Ovary (tissue), 9 donors: Measurements from ENCODE around the gene GCNT2. TPM values are rescaled to one million over a fixed set of nuclear protein-coding genes. Genes with fewer than 3 reads are reported as not detected.

Experiments used
- DNase-seq, 5 donors: peaks; one replicate each; pipeline ENCODE4 v3.0.0-alpha.2; 2019 to 2020
- H3K27ac ChIP-seq, 2 donors: fragments of 200-600 bp; one replicate each; pipeline versions ENCODE4 v1.5.1 to v1.8.0; 2019 to 2022
- H3K27me3 ChIP-seq: fragments of 200-600 bp; one replicate; pipeline ENCODE4 v1.8.0; 2022
- H3K36me3 ChIP-seq: fragments of 200-600 bp; sonication (generic); one replicate; pipeline ENCODE4 v1.5.1; 2019
- H3K4me1 ChIP-seq: one replicate; pipeline ENCODE4 v1.8.1; 2013; ENCODE audit warnings: mild to moderate bottlenecking, moderate library complexity; ENCODE audit not compliant: insufficient read depth
- H3K4me3 ChIP-seq: fragments of 200-600 bp; sonication (generic); one replicate; pipeline ENCODE4 v1.5.1; 2017
- H3K9me3 ChIP-seq, 2 donors: fragments of 200-600 bp in 1 of 2; sonication (generic) in 1 of 2; one replicate each; pipeline versions ENCODE4 v1.5.1 to v1.8.1; 2013 to 2019; ENCODE audit warnings: mild to moderate bottlenecking in 1 of 2, moderate library complexity in 1 of 2
- EP300 ChIP-seq: sonication (generic); formaldehyde crosslinking; IDR thresholded peaks from one replicate; pipeline ENCODE4 v1.6.1; 2017; ENCODE audit warnings: antibody characterized with exemption
- POLR2A ChIP-seq: fragments of 450-650 bp; IDR thresholded peaks from one replicate; pipeline ENCODE4 v1.6.1; 2017; ENCODE audit warnings: antibody characterized with exemption, mild to moderate bottlenecking, moderate library complexity
- WGBS, 3 donors: extraction: QIAGEN DNeasy Blood & Tissue Kit in 1 of 3; methylation state at CpG; one replicate each; pipeline versions ENCODE4 v1.1.5 to v1.1.7; 2013 to 2017; 5-methylcytosine and 5-hydroxymethylcytosine counted together
- intact Hi-C, 4 donors: fragments of 100-400 bp; cut with DNase I; formaldehyde crosslinking; loops; one replicate each; pipeline versions ENCODE4 v1.11.0 to v1.15.1; 2022 to 2023
- polyA plus RNA-seq, 2 donors: library from polyadenylated mRNA; stranded (reverse); fragments of 200-250 nt in 1 of 2; fragments of 350-450 nt in 1 of 2; fragmentation: Illumina TruSeq in 1 of 2; extraction: RNeasy Lipid Tissue Mini Kit (QIAGEN cat#74804) in 1 of 2; gene quantifications; one replicate each; pipeline ENCODE4 v1.2.3, GENCODE V29; 2013 to 2014
- total RNA-seq, 7 donors: library from RNA; depleted of rRNA in 2 of 7; stranded (reverse); fragments of >200 nt in 2 of 7; fragmentation: NEBNext Ultra II Directional in 3 of 7; extraction: Animal tissue kit (Norgen Biotek cat#: 25700) in 3 of 7; gene quantifications; one replicate each; pipeline versions ENCODE4 v1.1.0 to v1.2.4, GENCODE V29; 2016 to 2023
- TF ChIP-seq, protein P1 (sequence below), 3 donors: fragments of 450-650 bp in 2 of 3; fragments of 200-600 bp in 1 of 3; IDR thresholded peaks; one replicate each; pipeline versions ENCODE4 v1.5.1 to v1.8.0; 2016 to 2022; ENCODE audit warnings: antibody characterized with exemption in 3 of 3, mild to moderate bottlenecking in 1 of 3
- donor health status: DM: no; HTN: no; CAD: no; lungs with moderate emphysema.
- donor health status: DM: no; HTN: no; CAD: no.
- donor health status: Bipolar disorder and iron deficiency.
- donor health status: DM: yes; HTN: yes; CAD: no.
- donor health status: DM: no; HTN: no; CAD: no.
- donor health status: DM: yes; HTN: yes; CAD: no.

GCNT2 gene
- total and polyA plus RNA-seq, 9 donors, result 0.92 to 3.8 (median 1.3) TPM

GRCh38 chr6:10603219-10603618 lies 82.1 kb downstream of the GCNT2 start:
- H3K9me3 ChIP-seq, result no peaks in the 10 kb centered on the region
- H3K27ac ChIP-seq, result no peak overlapping the region
- H3K4me3 ChIP-seq, result no peak overlapping the region
- no peaks in the 10 kb centered on the region for H3K4me1 ChIP-seq
- DNase-seq, result no peak
- H3K36me3 ChIP-seq, result no peaks in the 10 kb centered on the region
- TF ChIP-seq, protein P1, sequence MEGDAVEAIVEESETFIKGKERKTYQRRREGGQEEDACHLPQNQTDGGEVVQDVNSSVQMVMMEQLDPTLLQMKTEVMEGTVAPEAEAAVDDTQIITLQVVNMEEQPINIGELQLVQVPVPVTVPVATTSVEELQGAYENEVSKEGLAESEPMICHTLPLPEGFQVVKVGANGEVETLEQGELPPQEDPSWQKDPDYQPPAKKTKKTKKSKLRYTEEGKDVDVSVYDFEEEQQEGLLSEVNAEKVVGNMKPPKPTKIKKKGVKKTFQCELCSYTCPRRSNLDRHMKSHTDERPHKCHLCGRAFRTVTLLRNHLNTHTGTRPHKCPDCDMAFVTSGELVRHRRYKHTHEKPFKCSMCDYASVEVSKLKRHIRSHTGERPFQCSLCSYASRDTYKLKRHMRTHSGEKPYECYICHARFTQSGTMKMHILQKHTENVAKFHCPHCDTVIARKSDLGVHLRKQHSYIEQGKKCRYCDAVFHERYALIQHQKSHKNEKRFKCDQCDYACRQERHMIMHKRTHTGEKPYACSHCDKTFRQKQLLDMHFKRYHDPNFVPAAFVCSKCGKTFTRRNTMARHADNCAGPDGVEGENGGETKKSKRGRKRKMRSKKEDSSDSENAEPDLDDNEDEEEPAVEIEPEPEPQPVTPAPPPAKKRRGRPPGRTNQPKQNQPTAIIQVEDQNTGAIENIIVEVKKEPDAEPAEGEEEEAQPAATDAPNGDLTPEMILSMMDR (IDR thresholded peaks at IDR 0.05), result no peak
- TF ChIP-seq EP300 (no peak), POLR2A (no peak)
- WGBS, 3 donors, result 88 to 92% (median 88%) methylated on average over 6 of the region's 6 CpGs
- no peaks in the 10 kb centered on the region for H3K27me3 ChIP-seq
- intact Hi-C loops, result no loop called here

- no peak for DNase-seq
- Histone ChIP-seq H3K4me1 (no peaks in the 10 kb centered on the region), H3K9me3 (peaks cover 0 to 4% of the 10 kb centered on the region in 2 donors), H3K27me3 (no peaks in the 10 kb centered on the region), H3K36me3 (no peaks in the 10 kb centered on the region), H3K4me3 (no peak overlapping the region), H3K27ac (no peak overlapping the region)
- WGBS, 3 donors, result 88 to 100% (median 96%) methylated on average over 1 of the region's 1 CpG
- intact Hi-C loops, result no loop called here
- no peak for TF ChIP-seq EP300
- no peak for TF ChIP-seq POLR2A
- TF ChIP-seq, protein P1 (IDR thresholded peaks at IDR 0.05), result no peak
Measured at GRCh38 chr6:10609038-10609437, 87.9 kb downstream of the GCNT2 start.

- H3K4me1 ChIP-seq, result no peaks in the 10 kb centered on the region
- WGBS, 3 donors, result 58 to 66% (median 60%) methylated on average over 1 of the region's 1 CpG
Measured at GRCh38 chr6:10610289-10610688, 89.1 kb downstream of the GCNT2 start.

DNA sequence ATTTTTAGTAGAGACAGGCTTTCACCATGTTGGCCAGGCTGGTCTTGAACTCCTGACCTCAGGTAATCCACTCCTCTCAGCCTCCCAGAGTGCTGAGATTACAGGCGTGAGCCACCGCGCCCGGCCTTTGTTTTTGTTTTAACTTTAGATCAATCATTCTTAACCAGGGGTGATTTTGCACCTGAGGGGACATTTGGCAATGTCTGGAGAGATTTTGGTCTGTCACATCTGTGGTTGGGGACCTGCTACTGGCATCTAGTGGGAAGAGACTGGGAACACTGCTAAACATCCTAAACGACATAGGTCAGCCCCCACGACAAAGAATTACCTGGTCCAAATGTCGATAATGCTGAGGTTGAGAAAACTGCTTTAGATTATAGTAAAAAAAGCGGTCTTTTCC lies 91.0 kb downstream of the GCNT2 start:
- no peaks in the 10 kb centered on the region for H3K4me1 ChIP-seq
- WGBS, 3 donors, result 74 to 83% (median 81%) methylated on average over 8 of the region's 8 CpGs
- no peak overlapping the region for H3K27ac ChIP-seq
- H3K9me3 ChIP-seq, result peaks cover 0 to 4% of the 10 kb centered on the region in 2 donors
- DNase-seq, result no peak
- no peak overlapping the region for H3K4me3 ChIP-seq
- H3K27me3 ChIP-seq, result no peaks in the 10 kb centered on the region
- H3K36me3 ChIP-seq, result no peaks in the 10 kb centered on the region
- TF ChIP-seq, protein P1 (IDR thresholded peaks at IDR 0.05), result no peak
- no peak for TF ChIP-seq EP300
- TF ChIP-seq POLR2A, result no peak
- intact Hi-C loops, result loop anchor here in 1 of 4 donors (5.0 kb wide), 1 partner anchor 1400 kb away; no protein-coding TSS in a partner anchor

More at GRCh38 chr6:10610289-10610688, 89.1 kb downstream of the GCNT2 start:
- intact Hi-C loops, result loop anchor here in 1 of 4 donors (5.0 kb wide), 1 partner anchor 1398 kb away; no protein-coding TSS in a partner anchor
- no peak overlapping the region for H3K27ac ChIP-seq
- no peaks in the 10 kb centered on the region for H3K27me3 ChIP-seq
- peaks cover 0 to 4% of the 10 kb centered on the region in 2 donors for H3K9me3 ChIP-seq
- H3K4me3 ChIP-seq, result no peak overlapping the region
- no peaks in the 10 kb centered on the region for H3K36me3 ChIP-seq
- TF ChIP-seq, protein P1 (IDR thresholded peaks at IDR 0.05), result no peak
- no peak for TF ChIP-seq POLR2A
- TF ChIP-seq EP300, result no peak
- DNase-seq, result no peak
